IPS-11a (cell line): ENCODE measurements around the gene CD99L2.

ENCODE experiments used
- H3K4me3 ChIP-seq: one replicate; pipeline ENCODE4 v1.5.1; 2013; ENCODE audit warnings: low read depth, low read length, control low read depth

The CD99L2 gene

DNA sequence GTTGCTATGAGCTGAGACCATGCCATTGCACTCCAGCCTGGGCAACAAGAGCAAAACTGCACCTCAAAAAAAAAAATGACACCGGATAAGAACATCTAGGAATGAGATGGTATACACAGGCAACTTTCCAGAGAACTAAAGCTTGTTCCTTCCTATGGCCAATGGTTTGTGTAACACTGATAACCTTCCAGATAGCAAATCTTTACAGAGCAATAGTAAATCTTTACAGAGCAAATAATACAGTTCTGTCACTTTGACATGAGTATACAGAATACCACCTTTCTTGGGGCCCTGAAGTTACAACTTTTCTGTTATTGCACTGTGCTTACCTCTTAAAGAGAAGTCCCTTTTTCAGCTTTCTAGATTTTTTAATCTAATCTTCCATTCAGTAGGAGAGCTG lies 91.6 kb downstream of the CD99L2 start:
- H3K4me3 ChIP-seq = no peak overlapping the region

DNA sequence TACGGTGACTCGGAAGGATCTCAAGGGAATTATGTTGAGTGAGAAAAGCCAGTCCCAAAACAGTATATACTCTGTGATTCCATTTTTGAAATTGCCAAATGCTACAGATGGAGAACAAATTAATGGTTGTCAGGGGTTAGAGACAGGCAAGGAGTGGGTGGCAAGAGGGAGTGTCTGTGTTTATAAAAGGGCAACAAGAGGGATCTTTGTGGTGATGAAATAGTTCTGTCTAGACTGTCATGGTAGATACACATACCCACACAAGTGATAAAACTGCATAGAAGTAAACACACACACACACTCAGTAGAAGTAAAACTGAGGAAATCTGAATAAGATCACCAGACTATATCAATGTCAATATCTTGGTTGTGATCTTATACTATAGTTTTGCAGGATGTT lies 92.7 kb downstream of the CD99L2 start:
- H3K4me3 ChIP-seq = no peak overlapping the region

DNA sequence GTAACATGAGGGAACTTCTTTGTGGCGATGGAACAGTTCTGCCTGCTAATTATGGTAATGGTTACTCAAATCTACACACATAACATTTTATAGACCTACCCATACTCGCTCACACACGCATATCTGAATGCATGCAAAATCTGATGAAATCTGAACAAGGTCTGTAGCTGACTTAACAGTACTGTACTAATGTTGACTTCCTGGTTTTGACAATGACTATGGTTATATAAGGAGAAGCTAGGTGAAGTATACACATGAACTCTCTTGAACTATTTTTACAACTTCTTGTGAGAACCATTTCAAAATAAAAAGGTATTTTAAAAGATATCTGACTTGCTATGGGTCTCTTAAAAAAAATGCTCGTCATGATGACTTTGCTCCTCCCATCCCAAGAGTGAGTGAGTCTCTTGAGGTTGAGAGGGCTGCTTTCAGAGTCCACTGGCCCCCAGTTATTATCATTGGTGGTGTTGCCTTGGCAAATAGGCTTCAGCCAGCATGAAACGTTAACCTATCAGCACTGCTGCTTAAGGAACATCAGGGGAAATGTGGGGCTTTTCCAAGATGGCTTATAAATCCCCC lies 105.4 kb downstream of the CD99L2 start:
- no peak overlapping the region for H3K4me3 ChIP-seq

DNA sequence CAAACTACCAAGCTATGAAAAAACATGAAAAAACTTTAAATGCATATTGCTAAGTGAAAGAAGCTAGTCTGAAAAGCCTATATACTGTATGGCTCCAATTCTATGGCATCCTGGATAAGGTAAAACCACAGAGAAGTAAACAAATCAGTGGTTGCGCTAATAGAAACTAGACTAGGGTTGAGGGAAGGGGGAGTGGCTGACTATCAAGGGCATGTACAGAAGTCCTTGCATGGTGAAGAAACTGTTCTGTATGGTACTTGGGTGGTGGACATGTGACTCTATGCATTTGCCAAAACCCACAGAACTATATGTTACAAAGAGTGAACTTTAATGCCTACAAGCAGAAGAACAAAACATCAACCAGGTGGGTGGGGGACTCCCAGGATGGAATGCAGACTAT lies 108.4 kb downstream of the CD99L2 start:
- H3K4me3 ChIP-seq = no peak overlapping the region

DNA sequence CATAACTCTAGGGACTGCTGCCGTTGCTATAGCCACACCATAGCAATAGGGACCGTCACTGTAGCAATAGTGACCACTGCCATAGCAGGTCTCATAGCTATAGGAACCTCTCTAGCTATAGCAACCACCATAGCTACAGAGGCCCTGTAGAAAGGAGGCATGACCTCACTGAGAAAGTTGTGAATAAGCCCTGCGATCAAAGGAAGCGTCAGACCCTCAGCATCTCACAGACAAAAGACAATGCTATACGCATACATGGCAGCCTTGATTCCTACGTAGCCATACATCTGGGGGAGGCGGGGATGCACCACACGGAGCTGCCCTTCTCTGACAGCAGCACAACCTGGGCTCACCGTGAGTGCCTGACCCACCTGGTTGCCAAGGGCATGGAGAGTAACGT lies 116.8 kb downstream of the CD99L2 start:
- no peak overlapping the region for H3K4me3 ChIP-seq

DNA sequence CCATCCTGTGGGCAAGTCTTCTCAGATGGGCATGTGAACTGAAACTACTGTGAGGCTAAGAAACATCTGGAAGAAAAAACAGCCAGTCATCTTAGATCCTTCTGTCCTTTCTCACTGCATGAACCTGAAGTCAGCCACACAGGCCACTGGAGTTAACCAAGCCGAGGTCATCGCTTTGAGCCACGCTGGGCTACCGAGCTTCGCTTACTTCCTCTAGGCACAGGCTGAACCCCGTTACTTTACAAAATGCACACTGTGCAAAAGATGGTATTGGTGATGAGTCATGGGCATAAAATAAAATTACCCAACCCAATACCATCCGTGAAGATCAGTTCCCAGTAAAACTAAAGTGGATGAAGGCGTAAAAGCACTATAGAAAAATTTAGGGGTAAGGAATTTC lies 119.1 kb downstream of the CD99L2 start:
- no peak overlapping the region for H3K4me3 ChIP-seq

DNA sequence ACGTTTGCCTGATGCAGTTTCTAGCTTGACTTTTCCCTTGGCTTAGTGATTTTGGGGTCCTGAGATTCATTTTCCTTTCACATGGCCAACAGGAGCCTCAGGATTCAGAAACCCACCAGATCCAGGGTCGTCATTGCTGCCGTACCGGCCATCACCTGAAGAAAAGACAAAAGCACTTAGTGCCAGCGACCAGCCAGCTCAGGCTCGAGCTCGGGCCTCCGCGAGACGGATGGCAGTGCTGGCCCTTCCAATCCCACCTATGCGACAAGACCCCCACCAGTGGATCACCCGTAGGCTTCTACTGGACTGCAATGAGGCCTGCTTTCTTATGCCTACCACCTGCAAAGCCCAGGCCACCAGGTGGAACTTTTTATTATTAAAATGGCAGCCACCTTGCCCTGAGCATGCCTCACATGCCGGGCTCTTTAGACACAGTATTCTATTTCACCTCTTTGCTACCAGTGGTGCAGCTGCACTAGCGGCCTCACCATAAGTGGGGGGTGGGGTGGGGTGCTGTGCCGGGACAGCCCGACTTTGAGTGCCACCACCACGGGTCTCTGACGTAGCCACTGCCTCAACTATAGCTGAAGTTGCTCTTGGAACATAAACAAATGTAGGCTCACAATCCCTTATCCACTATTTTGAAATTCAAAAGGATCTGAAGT lies 121.0 kb downstream of the CD99L2 start:
- no peak overlapping the region for H3K4me3 ChIP-seq

DNA sequence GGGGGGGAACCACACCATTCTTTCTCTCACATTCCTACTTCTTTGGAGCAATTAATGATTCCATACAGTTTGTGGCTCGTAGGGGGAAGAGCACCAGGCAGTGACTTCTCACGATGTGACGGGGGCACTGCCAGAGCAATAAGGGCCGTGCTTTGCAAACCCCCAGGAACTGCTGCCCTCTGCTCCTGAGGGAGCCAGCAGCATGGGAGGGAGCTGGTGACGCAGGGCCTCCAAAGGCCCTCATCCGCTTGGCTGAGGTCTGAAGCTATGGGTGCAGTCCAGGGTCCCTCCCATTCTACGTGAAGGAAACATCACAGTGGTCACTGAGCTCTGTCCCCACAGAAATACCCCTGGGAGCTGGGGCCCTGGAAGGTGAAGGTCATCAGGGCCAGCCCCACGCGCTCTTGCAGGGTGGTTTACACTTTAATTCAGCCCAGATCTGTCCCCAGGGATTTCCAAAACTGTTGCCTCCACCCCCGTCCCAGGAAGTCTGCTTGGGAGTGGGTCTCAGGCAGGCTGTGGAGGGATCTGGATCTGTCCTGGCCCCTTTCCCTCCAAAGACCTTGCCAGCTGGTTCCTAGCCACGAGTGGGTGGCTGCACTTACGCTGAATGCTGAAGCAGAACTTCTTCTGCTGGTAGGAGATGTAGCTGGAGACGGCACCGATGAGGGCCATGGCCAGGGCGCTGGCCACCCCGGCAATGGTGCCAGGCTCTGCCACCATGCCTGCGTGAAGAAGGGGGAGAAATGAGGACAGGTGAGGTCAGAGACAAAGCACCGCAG lies 122.7 kb downstream of the CD99L2 start:
- no peak overlapping the region for H3K4me3 ChIP-seq

DNA sequence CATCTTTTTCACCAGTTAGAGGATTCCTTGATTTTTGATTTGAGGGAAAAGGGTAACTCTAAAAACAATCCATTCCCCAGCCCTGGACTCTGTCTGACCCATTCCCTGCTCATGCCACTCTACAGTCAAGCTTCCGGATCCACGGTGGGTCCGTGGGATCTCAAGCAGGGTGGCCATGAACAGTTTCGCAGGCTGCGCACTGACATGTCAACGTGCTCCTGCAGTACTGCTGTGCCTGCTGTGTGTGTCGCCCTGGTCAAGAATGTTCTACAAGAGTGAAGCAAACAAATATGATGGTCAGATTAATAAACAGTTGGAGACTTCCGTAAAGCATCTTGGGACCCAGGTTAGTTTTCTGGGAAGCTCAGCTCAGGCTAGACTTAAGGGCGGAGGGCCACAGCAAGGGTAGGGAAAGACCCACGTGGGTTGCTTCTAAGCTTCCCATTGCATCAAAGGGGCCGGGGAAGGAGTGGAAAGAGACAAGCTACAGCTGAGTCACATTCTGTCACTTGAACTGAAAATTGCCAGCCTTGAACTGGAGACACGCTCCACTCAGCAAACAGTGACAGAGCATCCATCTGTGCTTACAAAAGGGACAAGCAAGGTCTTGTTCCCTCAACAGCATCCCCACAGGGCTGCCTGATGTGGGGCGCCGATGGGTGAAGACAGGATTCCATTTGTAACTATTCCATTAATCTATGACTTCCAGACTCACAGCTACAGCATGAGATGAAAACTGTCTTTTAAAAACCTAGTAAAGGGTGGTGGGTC lies 123.5 kb downstream of the CD99L2 start:
- no peak overlapping the region for H3K4me3 ChIP-seq

DNA sequence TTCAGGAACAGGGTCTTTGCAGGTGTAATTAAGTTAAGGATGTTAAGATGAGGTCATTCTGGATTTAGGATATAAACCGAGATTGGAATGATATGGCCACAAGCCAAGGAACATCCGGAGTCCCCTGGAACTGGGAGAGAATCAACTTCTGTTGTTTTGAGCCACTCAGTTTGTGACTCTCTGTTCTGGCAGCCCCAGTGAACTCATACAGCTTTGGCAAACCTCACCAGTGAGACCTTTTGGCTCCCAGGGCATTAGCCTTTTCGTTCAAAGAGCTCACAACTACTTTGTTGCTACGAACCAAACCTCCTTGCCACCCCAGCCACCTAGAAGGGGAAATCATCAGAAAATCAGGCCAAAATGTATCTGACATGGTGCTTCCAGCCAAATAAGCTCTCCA lies 124.8 kb downstream of the CD99L2 start:
- H3K4me3 ChIP-seq = no peak overlapping the region

DNA sequence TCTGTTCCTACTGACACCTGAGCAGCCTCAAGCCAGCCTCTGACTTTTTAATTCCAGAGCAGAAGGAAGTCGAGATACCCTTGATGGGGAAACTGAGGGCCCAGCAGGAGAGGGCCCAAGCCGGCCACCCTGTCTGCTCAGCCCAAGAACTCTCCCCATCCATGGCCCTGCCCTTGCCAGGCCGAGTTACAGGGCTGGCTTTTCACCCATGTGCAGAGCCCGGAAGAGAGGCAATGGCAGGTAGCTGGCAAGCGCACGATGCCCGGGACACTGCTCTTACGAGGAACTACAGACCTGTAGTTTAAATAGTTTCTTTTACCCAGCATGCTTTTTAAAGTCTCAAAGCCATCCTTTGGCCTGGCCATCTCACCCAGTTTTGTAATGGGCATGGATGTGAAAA lies 125.4 kb downstream of the CD99L2 start:
- H3K4me3 ChIP-seq = no peak overlapping the region

DNA sequence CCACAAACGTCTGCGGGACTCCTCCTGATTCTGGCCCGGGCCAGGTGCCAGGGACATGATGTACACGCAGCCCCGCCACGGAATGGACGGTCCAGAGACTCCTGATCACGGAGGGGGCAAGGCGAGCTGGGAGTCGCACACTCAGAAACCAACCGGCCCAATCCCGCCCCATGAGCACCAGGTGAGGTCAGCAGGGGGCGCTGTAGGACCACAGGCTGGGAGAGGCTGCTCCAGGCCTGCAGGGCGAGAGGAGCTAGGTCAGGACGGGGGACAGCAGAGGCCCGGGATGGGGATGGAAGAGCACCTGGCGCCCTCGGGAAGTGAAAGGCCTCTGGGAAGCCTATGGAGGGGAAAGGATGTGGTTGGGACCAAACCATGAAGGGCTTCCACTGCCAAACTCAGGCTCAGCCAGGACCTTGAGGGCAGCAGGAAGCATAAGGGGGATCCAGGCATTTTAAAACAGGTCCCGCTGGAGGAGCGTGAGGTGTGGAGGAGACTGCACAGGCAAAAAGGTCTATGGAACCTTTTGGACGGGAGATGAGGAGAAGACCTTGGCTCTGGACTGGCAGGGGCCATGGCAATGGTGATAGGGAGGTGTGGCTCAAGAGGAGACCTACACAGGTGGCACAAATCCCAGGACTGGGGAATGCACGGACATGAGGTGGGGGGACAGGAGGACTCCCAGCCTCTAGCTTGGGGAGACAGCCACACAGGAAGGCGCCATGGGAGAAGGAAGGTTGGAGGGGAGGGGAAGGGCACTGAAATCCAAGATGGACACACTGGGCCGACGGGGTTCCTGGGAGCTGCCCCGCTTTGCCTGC lies 126.1 kb downstream of the CD99L2 start:
- H3K4me3 ChIP-seq = no peak overlapping the region

DNA sequence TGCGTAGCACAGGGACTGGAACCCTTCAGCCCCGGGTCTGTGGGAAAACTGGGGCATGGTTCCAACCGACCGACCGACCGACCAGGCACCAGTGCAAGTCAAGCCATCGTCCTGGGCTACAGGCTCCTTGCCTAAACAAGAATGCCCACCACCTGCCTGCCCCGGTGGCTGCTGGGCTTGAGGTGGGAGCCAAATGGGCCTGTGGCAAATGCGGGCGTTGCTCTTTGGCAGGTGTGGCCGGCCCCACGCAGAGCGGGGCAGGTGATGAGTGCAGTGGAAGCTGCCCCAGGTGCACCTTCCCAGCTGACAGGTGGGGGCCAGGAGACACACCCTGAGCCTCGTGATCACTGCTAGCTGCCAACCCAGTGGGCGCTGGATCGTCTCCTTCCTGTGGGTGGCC lies 127.4 kb downstream of the CD99L2 start:
- no peak overlapping the region for H3K4me3 ChIP-seq

DNA sequence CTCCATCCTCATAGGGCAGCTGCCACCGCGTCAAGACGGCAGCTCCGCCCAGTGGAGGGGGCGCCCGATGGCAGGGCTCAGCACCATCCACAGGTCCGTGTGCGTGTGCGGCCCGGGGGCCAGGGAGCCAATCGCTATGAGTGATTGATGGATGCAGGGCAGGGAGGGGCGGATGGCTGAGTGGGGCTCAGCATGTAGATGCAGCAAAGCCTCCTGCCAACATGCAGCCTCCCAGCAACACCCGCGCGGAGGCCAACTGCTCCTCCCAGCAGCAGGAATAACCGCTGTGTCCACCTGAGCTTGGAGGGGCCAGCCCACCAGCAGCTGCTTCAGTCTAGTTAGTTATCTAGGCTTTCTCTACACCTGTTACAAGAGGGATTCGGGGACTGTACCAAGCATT lies 127.8 kb downstream of the CD99L2 start:
- H3K4me3 ChIP-seq = no peak overlapping the region

DNA sequence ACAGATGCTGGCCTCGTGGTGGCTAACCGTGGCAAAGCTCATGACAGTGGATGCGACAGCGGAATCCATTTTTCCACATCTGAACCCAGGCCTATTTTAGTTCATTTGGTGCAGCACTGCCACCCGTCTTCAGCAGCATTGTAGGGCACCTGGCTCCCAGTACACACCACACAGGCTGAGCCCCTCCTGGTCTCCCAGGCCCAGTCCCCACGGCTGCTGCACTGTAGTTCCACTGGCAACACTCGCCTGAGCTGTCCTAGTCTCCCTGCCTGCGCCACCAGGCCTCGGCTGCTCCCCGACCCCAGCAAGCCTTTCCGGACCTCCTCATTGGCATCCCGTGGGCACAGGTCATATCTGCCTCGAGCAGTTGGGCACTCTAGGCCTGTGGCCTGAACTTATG lies 129.1 kb downstream of the CD99L2 start:
- H3K4me3 ChIP-seq = no peak overlapping the region

DNA sequence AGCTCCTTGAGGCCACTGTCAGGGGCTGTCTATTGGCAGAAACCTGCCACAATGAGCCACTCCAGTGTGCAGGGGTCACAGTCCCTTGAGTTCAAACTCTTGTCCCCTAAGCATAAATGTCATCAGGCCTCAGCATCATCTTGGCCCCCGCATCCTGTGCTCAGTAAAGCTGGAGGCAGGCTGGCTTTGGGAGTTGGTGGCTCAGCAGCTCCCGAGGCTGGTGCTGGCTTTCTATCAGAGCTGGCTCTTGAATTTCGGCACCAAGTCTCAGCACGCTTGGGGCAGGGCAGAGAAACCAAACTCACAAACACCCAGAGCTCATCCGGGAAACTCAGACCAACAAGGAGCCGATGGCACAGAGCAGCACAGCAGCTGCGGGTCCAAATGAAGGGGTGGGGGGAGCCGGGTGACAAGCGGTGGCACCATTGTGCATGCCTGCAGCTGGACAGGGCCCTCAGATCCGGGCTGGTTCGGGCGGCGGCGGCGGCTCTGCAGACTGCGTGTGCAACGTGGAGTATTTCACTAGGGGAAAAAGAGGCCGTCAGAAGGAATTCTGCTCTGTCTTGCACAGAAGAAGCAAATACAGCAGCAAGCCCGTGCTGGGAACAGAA lies 129.8 kb downstream of the CD99L2 start:
- H3K4me3 ChIP-seq = no peak overlapping the region

DNA sequence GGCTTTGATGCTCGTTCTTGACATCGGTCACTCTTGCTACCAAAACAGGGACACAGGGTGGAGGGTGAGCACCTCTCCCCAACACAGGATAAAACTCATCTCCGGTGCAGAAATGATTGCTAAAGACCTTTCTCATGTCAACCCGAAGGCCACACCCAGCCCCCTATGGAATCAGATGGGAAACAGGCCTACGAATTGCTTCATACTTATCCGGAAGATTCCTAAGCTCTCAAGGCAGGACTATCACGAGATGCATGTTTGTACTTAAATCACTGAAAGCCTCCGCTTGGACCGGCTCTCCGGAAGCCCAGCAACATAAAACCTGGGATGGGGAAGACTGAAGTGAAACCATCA lies 130.4 kb downstream of the CD99L2 start:
- H3K4me3 ChIP-seq = no peak overlapping the region

DNA sequence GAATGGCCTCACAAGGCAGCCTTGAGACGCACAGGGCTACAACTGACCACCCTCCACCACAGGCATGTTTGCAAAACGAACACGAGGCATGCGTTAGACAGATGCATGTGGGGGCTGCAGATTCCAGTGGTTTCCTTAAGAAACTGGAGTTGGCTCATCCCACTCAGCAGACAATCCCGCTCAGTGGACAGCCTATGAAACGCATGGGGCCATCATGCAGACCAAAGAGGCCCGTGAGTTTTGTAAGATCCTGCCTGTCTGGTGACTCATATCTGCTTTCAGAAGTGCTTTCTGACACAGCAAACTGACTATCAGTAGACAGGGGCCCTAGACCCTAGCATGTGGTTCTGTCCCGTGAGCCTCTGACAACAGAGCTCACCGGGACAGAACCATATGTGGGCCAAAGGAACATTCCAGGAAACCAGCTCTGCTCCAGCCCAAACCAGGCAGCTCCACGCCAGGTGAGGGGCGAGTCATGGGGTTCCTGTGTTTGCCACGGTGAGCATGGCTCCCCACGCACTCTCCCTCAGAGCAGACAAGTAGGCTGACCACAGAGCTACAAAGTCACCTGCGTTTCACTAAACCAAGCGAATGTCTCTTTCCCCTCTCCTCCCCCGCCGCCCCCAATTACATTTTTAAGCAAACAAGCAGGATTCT lies 130.9 kb downstream of the CD99L2 start:
- H3K4me3 ChIP-seq = no peak overlapping the region

DNA sequence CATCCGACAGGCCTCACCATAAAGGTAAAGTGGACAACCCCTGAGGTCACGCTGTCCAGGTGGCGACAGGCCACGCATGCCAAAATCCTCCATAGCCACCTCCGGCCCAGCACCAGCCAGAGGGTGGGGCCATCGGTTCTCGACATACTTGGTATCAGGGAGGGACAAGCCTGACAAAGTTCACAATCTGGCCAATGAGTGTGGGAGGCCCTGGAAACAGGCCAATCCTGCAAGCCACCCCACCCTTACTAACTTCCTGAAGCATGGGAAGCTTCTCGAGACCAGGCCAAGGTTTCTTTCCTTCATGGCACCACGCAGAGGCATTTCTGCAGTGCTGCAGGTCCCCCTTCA lies 131.4 kb downstream of the CD99L2 start:
- no peak overlapping the region for H3K4me3 ChIP-seq
